LHCN-M2 (cell line): Measurements from ENCODE around the gene TMC4. TPM values are rescaled to one million over a fixed set of nuclear protein-coding genes. Genes with fewer than 3 reads are reported as not detected.
"Not testable (repeated sequence)": the region's sequence is repeated elsewhere in the genome, so short reads cannot be mapped to it uniquely, and the experiment has no call there.

Experiments used
- DNase-seq: peaks from one replicate; pipeline ENCODE4 v3.0.0-alpha.2; 2012; ENCODE audit warnings: low read depth
- total RNA-seq: library from RNA; depleted of rRNA; stranded (reverse); fragments of >200 nt; gene quantifications from 2 replicates; pipeline ENCODE4 v1.2.3, GENCODE V29; 2014

The TMC4 gene
- total RNA-seq, 1 experiment from 2014 or later, result 0.40 TPM

GRCh38 chr19:54179262-54179852 lies 6.4 kb upstream of the TMC4 start:
- no peak for DNase-seq

- no peak for DNase-seq
Observed at GRCh38 chr19:54178581-54179261, 5.8 kb upstream of the TMC4 start.

GRCh38 chr19:54173951-54174834 lies 1.2 kb upstream of the TMC4 start:
- DNase-seq, result no peak

GRCh38 chr19:54173359-54173699 lies 369 bp upstream of the TMC4 start:
- DNase-seq, result no peak

GRCh38 chr19:54171736-54172431 lies 1.1 kb downstream of the TMC4 start:
- DNase-seq, result not testable (repeated sequence)

GRCh38 chr19:54169149-54169740 lies 3.7 kb downstream of the TMC4 start:
- DNase-seq, result no peak

- DNase-seq, result peak; percentile 72
Observed at GRCh38 chr19:54168174-54168917, 4.6 kb downstream of the TMC4 start.

- no peak for DNase-seq
Observed at GRCh38 chr19:54165222-54165621, 7.7 kb downstream of the TMC4 start.

GRCh38 chr19:54164369-54165068 lies 8.4 kb downstream of the TMC4 start:
- no peak for DNase-seq

- no peak for DNase-seq
Observed at GRCh38 chr19:54162884-54163283, 10.1 kb downstream of the TMC4 start.

- DNase-seq, result peak; percentile 39
Observed at GRCh38 chr19:54162241-54162805, 10.6 kb downstream of the TMC4 start.

- DNase-seq, result no peak
Observed at GRCh38 chr19:54160854-54161253, 12.1 kb downstream of the TMC4 start.

GRCh38 chr19:54160182-54160811 lies 12.7 kb downstream of the TMC4 start:
- DNase-seq, result no peak

- DNase-seq, result peak; percentile 100
Observed at GRCh38 chr19:54159352-54160181, 13.4 kb downstream of the TMC4 start, which contains the start of gene LENG1. Gene LENG1 (minus strand): TSS chr19:54159721. CDS start chr19:54159695, 26 bp downstream.

GRCh38 chr19:54158812-54159351 lies 14.1 kb downstream of the TMC4 start:
- no peak for DNase-seq

- DNase-seq, result no peak
Observed at GRCh38 chr19:54156953-54157352, 16.0 kb downstream of the TMC4 start.

- no peak for DNase-seq
Observed at GRCh38 chr19:54156490-54156889, 16.5 kb downstream of the TMC4 start.

GRCh38 chr19:54155694-54156093 lies 17.3 kb downstream of the TMC4 start:
- no peak for DNase-seq
